Karpas-422 (cell line): Measurements from ENCODE around the gene GPBP1. TPM values are rescaled to one million over a fixed set of nuclear protein-coding genes. Genes with fewer than 3 reads are reported as not detected.
"Not testable (repeated sequence)": the region's sequence is repeated elsewhere in the genome, so short reads cannot be mapped to it uniquely, and the experiment has no call there.

Source experiments
- DNase-seq: peaks from one replicate; pipeline ENCODE4 v3.0.0-alpha.2; 2015
- H2AFZ ChIP-seq: fragments of 200-600 bp; sonication (generic); 2 replicates; pipeline ENCODE4 v1.6.1; 2014; ENCODE audit warnings: antibody characterized with exemption, low read length, mixed read lengths
- H3K27ac ChIP-seq: fragments of 200-600 bp; sonication (generic); 2 replicates; pipeline ENCODE4 v1.5.1; 2014; ENCODE audit warnings: mild to moderate bottlenecking, low read length, moderate library complexity
- H3K27me3 ChIP-seq: fragments of 200-600 bp; sonication (generic); 2 replicates; pipeline ENCODE4 v1.6.1; 2014; ENCODE audit warnings: low read length, mixed read lengths
- H3K36me3 ChIP-seq: fragments of 200-600 bp; sonication (generic); 2 replicates; pipeline ENCODE4 v1.6.1; 2014; ENCODE audit warnings: low read length, mixed read lengths; ENCODE audit not compliant: insufficient read depth
- H3K4me1 ChIP-seq: fragments of 200-600 bp; sonication (generic); 2 replicates; pipeline ENCODE4 v1.6.1; 2014; ENCODE audit warnings: mild to moderate bottlenecking, low read length, mixed read lengths
- H3K4me2 ChIP-seq: fragments of 200-600 bp; sonication (generic); 2 replicates; pipeline ENCODE4 v1.6.1; 2014; ENCODE audit warnings: low read length, low read depth, mild to moderate bottlenecking; ENCODE audit not compliant: poor library complexity, severe bottlenecking
- H3K4me3 ChIP-seq: fragments of 200-600 bp; sonication (generic); 2 replicates; pipeline ENCODE4 v1.5.1; 2014; ENCODE audit warnings: mild to moderate bottlenecking, antibody characterized with exemption, low read length, mixed read lengths
- H3K79me2 ChIP-seq: fragments of 200-600 bp; sonication (generic); 2 replicates; pipeline ENCODE4 v1.6.1; 2014; ENCODE audit warnings: mild to moderate bottlenecking, low read length, mixed read lengths
- H3K9ac ChIP-seq: fragments of 200-600 bp; sonication (generic); 2 replicates; pipeline ENCODE4 v1.6.0; 2014; ENCODE audit warnings: low read length
- H3K9me2 ChIP-seq: fragments of 200-600 bp; sonication (generic), shearing (Covaris generic); replicated peaks from 2 replicates; pipeline ENCODE4 v1.6.0; 2014; ENCODE audit warnings: mild to moderate bottlenecking, low read length, moderate library complexity; ENCODE audit not compliant: insufficient read depth
- H3K9me3 ChIP-seq: fragments of 300-700, 200-600 bp; sonication (generic); 2 replicates; pipeline ENCODE4 v1.6.1; 2014; ENCODE audit warnings: low read length, mixed read lengths
- H4K20me1 ChIP-seq: fragments of 200-600 bp; sonication (generic); 2 replicates; pipeline ENCODE4 v1.6.1; 2014; ENCODE audit warnings: mild to moderate bottlenecking, antibody characterized with exemption, low read length, low read depth; ENCODE audit not compliant: insufficient read depth
- total RNA-seq: library from RNA; depleted of rRNA; stranded (reverse); fragments of >200 nt; shearing (Covaris generic); gene quantifications from 2 replicates; pipeline ENCODE4 v1.2.3, GENCODE V29; 2014; ENCODE audit warnings: low replicate concordance

The GPBP1 gene
- total RNA-seq, 1 experiment from 2014 or later: 69.0 TPM

- Histone ChIP-seq H3K36me3 (peaks cover 37% of the 10 kb centered on the region), H3K27me3 (no peaks in the 10 kb centered on the region), H3K4me3 (no peak overlapping the region), H3K4me2 (no peak overlapping the region), H3K9ac (no peak overlapping the region), H3K9me2 (no peaks in the 10 kb centered on the region), H3K9me3 (no peaks in the 10 kb centered on the region), H3K27ac (no peak overlapping the region), H2AFZ (no peak overlapping the region), H4K20me1 (peaks cover 10% of the 10 kb centered on the region; the same call in 1 of the 2 replicates), H3K79me2 (peaks cover 25% of the 10 kb centered on the region; the same call in 1 of the 2 replicates), H3K4me1 (no peaks in the 10 kb centered on the region)
- no peak for DNase-seq
These were observed 84.2 kb downstream of the GPBP1 start for GRCh38 chr5:57258052-57258451.

- Histone ChIP-seq H3K4me2 (no peak overlapping the region), H3K27ac (no peak overlapping the region), H3K79me2 (peaks cover 25% of the 10 kb centered on the region; the same call in 1 of the 2 replicates), H3K36me3 (peaks cover 39% of the 10 kb centered on the region), H3K9me3 (no peaks in the 10 kb centered on the region), H3K9me2 (no peaks in the 10 kb centered on the region), H3K4me3 (no peak overlapping the region), H3K27me3 (no peaks in the 10 kb centered on the region), H4K20me1 (peaks cover 10% of the 10 kb centered on the region; the same call in 1 of the 2 replicates), H3K9ac (no peak overlapping the region), H3K4me1 (no peaks in the 10 kb centered on the region), H2AFZ (no peak overlapping the region)
- DNase-seq: no peak
These were observed 85.1 kb downstream of the GPBP1 start for GRCh38 chr5:57258943-57259342.

GRCh38 chr5:57259704-57260103, 85.8 kb downstream of the GPBP1 start:
- Histone ChIP-seq H3K4me3 (no peak overlapping the region), H3K36me3 (peaks cover 39% of the 10 kb centered on the region), H4K20me1 (peaks cover 10% of the 10 kb centered on the region; the same call in 1 of the 2 replicates), H3K9me3 (no peaks in the 10 kb centered on the region), H3K4me1 (no peaks in the 10 kb centered on the region), H2AFZ (no peak overlapping the region), H3K27ac (no peak overlapping the region), H3K79me2 (peaks cover 24% of the 10 kb centered on the region; the same call in 1 of the 2 replicates), H3K27me3 (no peaks in the 10 kb centered on the region), H3K4me2 (no peak overlapping the region), H3K9ac (no peak overlapping the region), H3K9me2 (no peaks in the 10 kb centered on the region)
- no peak for DNase-seq

- Histone ChIP-seq H3K4me2 (no peak overlapping the region), H3K27ac (no peak overlapping the region), H4K20me1 (peaks cover 10% of the 10 kb centered on the region; the same call in 1 of the 2 replicates), H3K27me3 (no peaks in the 10 kb centered on the region), H3K36me3 (peaks cover 26% of the 10 kb centered on the region), H2AFZ (no peak overlapping the region), H3K9ac (no peak overlapping the region), H3K4me1 (no peaks in the 10 kb centered on the region), H3K4me3 (no peak overlapping the region), H3K9me2 (no peaks in the 10 kb centered on the region), H3K79me2 (peaks cover 13% of the 10 kb centered on the region; the same call in 1 of the 2 replicates), H3K9me3 (no peaks in the 10 kb centered on the region)
- no peak for DNase-seq
These were observed 88.7 kb downstream of the GPBP1 start for GRCh38 chr5:57262541-57262940.

GRCh38 chr5:57267805-57268204, 93.9 kb downstream of the GPBP1 start:
- peaks cover 9% of the 10 kb centered on the region for H3K36me3 ChIP-seq
- no peaks in the 10 kb centered on the region for H3K9me3 ChIP-seq
- H3K79me2 ChIP-seq: no peaks in the 10 kb centered on the region
- no peak overlapping the region for H3K27ac ChIP-seq
- DNase-seq: no peak
- no peaks in the 10 kb centered on the region for H3K9me2 ChIP-seq
- no peaks in the 10 kb centered on the region; the same call in 1 of the 2 replicates for H4K20me1 ChIP-seq
- H3K27me3 ChIP-seq: no peaks in the 10 kb centered on the region
- no peaks in the 10 kb centered on the region for H3K4me1 ChIP-seq
- no peak overlapping the region for H3K4me2 ChIP-seq
- H2AFZ ChIP-seq: no peak overlapping the region
- no peak overlapping the region for H3K9ac ChIP-seq
- H3K4me3 ChIP-seq: no peak overlapping the region

GRCh38 chr5:57276353-57276752, 102.5 kb downstream of the GPBP1 start:
- Histone ChIP-seq H3K27ac (no peak overlapping the region), H2AFZ (no peak overlapping the region), H3K27me3 (no peaks in the 10 kb centered on the region), H4K20me1 (no peaks in the 10 kb centered on the region; the same call in 1 of the 2 replicates), H3K79me2 (no peaks in the 10 kb centered on the region), H3K4me1 (no peaks in the 10 kb centered on the region), H3K9me3 (no peaks in the 10 kb centered on the region), H3K36me3 (no peaks in the 10 kb centered on the region), H3K9ac (no peak overlapping the region), H3K9me2 (no peaks in the 10 kb centered on the region), H3K4me2 (no peak overlapping the region), H3K4me3 (no peak overlapping the region)
- DNase-seq: no peak

- H3K9me3 ChIP-seq: no peaks in the 10 kb centered on the region
- peak; percentile 73 for DNase-seq
- H4K20me1 ChIP-seq: no peaks in the 10 kb centered on the region
- no peak overlapping the region for H3K27ac ChIP-seq
- no peak overlapping the region for H3K4me2 ChIP-seq
- H3K4me1 ChIP-seq: no peaks in the 10 kb centered on the region
- no peaks in the 10 kb centered on the region for H3K36me3 ChIP-seq
- no peak overlapping the region for H2AFZ ChIP-seq
- H3K9ac ChIP-seq: no peak overlapping the region
- no peaks in the 10 kb centered on the region for H3K27me3 ChIP-seq
- H3K79me2 ChIP-seq: no peaks in the 10 kb centered on the region
- no peak overlapping the region for H3K4me3 ChIP-seq
- no peaks in the 10 kb centered on the region for H3K9me2 ChIP-seq
These were observed 103.2 kb downstream of the GPBP1 start for GRCh38 chr5:57277085-57277484.

- no peaks in the 10 kb centered on the region for H3K27me3 ChIP-seq
- DNase-seq: no peak
- H2AFZ ChIP-seq: no peak overlapping the region
- H4K20me1 ChIP-seq: no peaks in the 10 kb centered on the region
- no peaks in the 10 kb centered on the region for H3K9me2 ChIP-seq
- H3K9me3 ChIP-seq: no peaks in the 10 kb centered on the region
- no peak overlapping the region for H3K27ac ChIP-seq
- H3K79me2 ChIP-seq: no peaks in the 10 kb centered on the region
- H3K4me2 ChIP-seq: no peak overlapping the region
- no peak overlapping the region for H3K9ac ChIP-seq
- H3K4me3 ChIP-seq: no peak overlapping the region
- no peaks in the 10 kb centered on the region for H3K4me1 ChIP-seq
- no peaks in the 10 kb centered on the region for H3K36me3 ChIP-seq
These were observed 107.0 kb downstream of the GPBP1 start for GRCh38 chr5:57280853-57281252.

- not testable (repeated sequence) for DNase-seq, H2AFZ ChIP-seq, H3K36me3 ChIP-seq, H3K9me3 ChIP-seq, H4K20me1 ChIP-seq, H3K9me2 ChIP-seq, H3K27ac ChIP-seq, H3K4me2 ChIP-seq, H3K27me3 ChIP-seq, H3K9ac ChIP-seq, H3K4me1 ChIP-seq, H3K79me2 ChIP-seq, H3K4me3 ChIP-seq
These were observed 111.2 kb downstream of the GPBP1 start for GRCh38 chr5:57285084-57285483.
